Measurements from ENCODE around the gene TAS2R31. TPM values are rescaled to one million over a fixed set of nuclear protein-coding genes. Genes with fewer than 3 reads are reported as not detected.
"Not testable (repeated sequence)": the region's sequence is repeated elsewhere in the genome, so short reads cannot be mapped to it uniquely, and the experiment has no call there.

The TAS2R31 gene
- total RNA-seq: 7.3 and 8.4 TPM in 2 replicates

- no peak for DNase-seq (ENCODE audit: low read depth)
- H3K4me3 ChIP-seq (ENCODE audit: low read depth, low read length): no peak within 1 kb of the TSS
- TF ChIP-seq CTCF (IDR thresholded peaks at IDR 0.05; ENCODE audit: insufficient read depth, low read depth, low read length): no peak
Observed at GRCh38 chr12:11031307-11031706, at the start of gene TAS2R31. Gene TAS2R31, minus strand, starts transcription at chr12:11031407. Its CDS starts 72 bp downstream, at chr12:11031335.

GRCh38 chr12:11078246-11078645, 47.0 kb upstream of the TAS2R31 start:
- no peak for TF ChIP-seq CTCF (IDR thresholded peaks at IDR 0.05; ENCODE audit: insufficient read depth, low read depth, low read length)
- no peak for DNase-seq (ENCODE audit: low read depth)
- no peak overlapping the region for H3K4me3 ChIP-seq (ENCODE audit: low read depth, low read length)

GRCh38 chr12:11075642-11076041, 44.4 kb upstream of the TAS2R31 start:
- no peak for TF ChIP-seq CTCF (IDR thresholded peaks at IDR 0.05; ENCODE audit: insufficient read depth, low read depth, low read length)
- no peak overlapping the region for H3K4me3 ChIP-seq (ENCODE audit: low read depth, low read length)
- DNase-seq (ENCODE audit: low read depth): no peak

GRCh38 chr12:11071414-11071813, 40.2 kb upstream of the TAS2R31 start:
- DNase-seq (ENCODE audit: low read depth): no peak

GRCh38 chr12:11070999-11071398, 39.8 kb upstream of the TAS2R31 start:
- TF ChIP-seq CTCF (IDR thresholded peaks at IDR 0.05; ENCODE audit: insufficient read depth, low read depth, low read length): no peak
- no peak overlapping the region for H3K4me3 ChIP-seq (ENCODE audit: low read depth, low read length)
- no peak for DNase-seq (ENCODE audit: low read depth)

More at GRCh38 chr12:11071414-11071813, 40.2 kb upstream of the TAS2R31 start:
- no peak overlapping the region for H3K4me3 ChIP-seq (ENCODE audit: low read depth, low read length)
- TF ChIP-seq CTCF (IDR thresholded peaks at IDR 0.05; ENCODE audit: insufficient read depth, low read depth, low read length): no peak

GRCh38 chr12:11069854-11070365, 38.7 kb upstream of the TAS2R31 start:
- no peak for DNase-seq (ENCODE audit: low read depth)
- no peak for TF ChIP-seq CTCF (IDR thresholded peaks at IDR 0.05; ENCODE audit: insufficient read depth, low read depth, low read length)

GRCh38 chr12:11067514-11067913, 36.3 kb upstream of the TAS2R31 start:
- no peak for TF ChIP-seq CTCF (IDR thresholded peaks at IDR 0.05; ENCODE audit: insufficient read depth, low read depth, low read length)
- no peak overlapping the region for H3K4me3 ChIP-seq (ENCODE audit: low read depth, low read length)
- DNase-seq (ENCODE audit: low read depth): peak; percentile 27

More at GRCh38 chr12:11069854-11070365, 38.7 kb upstream of the TAS2R31 start:
- H3K4me3 ChIP-seq (ENCODE audit: low read depth, low read length): no peak overlapping the region

GRCh38 chr12:11062194-11062593, 31.0 kb upstream of the TAS2R31 start, which contains the start of gene TAS2R46:
Gene TAS2R46, minus strand, starts transcription at chr12:11062294. Its CDS starts 0 bp downstream, at chr12:11062294.
- H3K4me3 ChIP-seq (ENCODE audit: low read depth, low read length); DNase-seq (ENCODE audit: low read depth): not testable (repeated sequence)
